Kidney capillary endothelial cell (primary cell): Measurements from ENCODE around the gene TAPBPL.
A peak's percentile ranks its signal among the peaks of the same experiment; 100 is the strongest.
"Not testable (repeated sequence)": the region's sequence is repeated elsewhere in the genome, so short reads cannot be mapped to it uniquely, and the experiment has no call there.

Experiments
- DNase-seq: peaks from one replicate; pipeline ENCODE4 v3.0.0-alpha.2; 2018; ENCODE audit warnings: low spot score

TAPBPL gene, protein sequence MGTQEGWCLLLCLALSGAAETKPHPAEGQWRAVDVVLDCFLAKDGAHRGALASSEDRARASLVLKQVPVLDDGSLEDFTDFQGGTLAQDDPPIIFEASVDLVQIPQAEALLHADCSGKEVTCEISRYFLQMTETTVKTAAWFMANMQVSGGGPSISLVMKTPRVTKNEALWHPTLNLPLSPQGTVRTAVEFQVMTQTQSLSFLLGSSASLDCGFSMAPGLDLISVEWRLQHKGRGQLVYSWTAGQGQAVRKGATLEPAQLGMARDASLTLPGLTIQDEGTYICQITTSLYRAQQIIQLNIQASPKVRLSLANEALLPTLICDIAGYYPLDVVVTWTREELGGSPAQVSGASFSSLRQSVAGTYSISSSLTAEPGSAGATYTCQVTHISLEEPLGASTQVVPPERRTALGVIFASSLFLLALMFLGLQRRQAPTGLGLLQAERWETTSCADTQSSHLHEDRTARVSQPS

DNA sequence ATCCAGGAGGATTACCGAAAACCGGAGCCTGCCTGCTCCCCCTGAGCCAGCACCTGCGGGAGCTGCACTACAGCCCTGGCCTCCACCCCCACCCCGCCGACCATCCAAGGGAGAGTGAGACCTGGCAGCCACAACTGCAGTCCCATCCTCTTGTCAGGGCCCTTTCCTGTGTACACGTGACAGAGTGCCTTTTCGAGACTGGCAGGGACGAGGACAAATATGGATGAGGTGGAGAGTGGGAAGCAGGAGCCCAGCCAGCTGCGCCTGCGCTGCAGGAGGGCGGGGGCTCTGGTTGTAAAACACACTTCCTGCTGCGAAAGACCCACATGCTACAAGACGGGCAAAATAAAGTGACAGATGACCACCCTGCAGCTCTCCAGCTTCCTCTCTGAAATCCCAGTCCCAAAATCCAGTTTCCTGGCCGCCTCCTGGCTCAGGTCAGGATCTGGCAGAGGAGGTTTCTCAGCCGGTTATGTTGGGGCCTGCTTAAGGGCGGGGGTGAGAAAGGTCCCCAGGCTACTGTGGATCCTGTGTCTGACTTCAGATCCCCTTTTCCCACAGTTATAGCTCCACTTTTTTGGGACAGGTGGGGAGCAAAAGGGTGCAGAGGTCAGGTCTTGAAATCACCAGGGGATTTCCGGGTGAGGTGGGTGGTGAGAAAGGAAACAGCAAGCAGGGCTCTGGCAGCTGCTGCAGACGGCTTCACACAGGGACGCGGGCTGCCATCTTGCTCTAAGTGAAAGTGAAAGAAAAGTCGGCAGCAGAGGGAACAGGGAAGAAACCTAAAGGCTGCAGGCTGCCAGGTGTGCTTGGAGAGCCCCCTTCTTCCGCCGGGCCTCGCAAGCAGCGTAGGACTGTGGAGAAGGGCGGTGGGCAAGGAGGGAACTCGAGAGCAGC lies at the start of gene TAPBPL:
Gene TAPBPL (plus strand): TSS at position 695 of the 897 bp plus-strand sequence. CDS start 207 bp downstream, outside the sequence.
- peak; percentile 78 for DNase-seq

DNA sequence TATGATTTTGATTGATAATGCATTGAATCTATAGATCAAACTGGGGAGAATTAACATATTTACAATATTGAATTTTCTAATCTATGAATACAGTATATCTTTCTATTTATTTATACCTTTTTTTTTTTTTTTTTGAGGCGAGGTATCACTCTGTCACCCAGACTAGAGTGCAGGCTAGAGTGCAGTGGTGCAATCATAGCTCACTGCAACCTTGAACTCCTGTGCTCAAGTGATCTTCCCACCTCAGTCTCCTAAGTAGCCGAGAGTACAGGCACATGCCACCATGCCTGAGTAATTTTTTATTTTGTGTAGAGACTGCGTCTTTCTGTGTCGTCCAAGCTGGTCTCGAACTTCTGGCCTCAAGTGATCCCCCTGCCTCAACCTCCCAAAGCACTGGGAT lies 47.5 kb upstream of the TAPBPL start:
- no peak for DNase-seq

DNA sequence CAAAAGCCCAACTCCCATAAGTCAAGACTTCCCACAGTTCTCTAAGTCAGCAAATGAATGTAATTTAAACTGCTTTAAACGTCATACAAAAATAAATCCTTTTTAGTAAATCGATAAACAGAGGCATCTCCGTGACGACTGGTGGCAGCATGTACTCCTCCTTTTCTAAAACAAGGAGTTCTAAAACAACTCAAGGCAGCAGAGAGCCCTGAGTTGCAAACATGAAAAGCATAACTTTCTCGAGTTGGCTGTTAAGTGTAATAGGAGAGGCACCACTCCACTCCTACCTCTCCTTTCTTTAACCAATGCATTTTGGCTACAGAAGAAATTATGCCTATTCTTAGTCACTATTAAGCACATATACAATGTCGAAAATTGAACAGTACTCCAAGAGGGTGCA lies 45.9 kb upstream of the TAPBPL start:
- DNase-seq = no peak

DNA sequence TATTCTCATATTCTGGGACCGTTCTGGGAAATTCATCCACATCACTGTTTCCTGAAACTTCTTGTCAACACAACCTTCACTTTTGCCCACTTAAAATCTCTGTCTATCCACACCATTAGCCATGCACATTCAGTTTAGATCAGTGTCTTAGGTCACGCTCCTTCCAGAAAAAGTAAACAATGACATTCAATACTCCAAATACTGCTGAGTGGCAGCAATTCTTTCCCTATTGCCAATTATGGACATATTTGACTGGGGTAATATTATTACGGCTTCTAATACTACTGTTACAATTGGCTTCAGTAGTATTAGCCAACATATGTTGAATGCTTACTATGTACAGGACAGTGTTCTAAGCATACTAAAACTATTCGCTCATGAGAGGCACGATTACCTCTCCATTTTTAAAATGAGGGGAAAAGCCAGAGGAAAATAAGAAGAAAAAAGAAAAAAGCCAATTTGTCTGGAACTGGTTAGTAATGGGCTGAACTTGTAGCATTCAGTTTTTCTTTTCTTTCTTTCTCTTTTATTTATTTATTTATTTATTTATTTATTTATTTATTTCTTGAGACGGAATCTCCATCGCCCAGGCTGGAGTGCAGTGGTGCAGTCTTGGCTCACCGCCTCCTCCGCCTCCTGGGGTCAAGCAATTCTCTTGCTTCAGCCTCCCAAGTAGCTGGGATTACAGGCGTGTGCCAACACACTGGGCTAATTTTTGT lies 44.4 kb upstream of the TAPBPL start:
- no peak for DNase-seq

DNA sequence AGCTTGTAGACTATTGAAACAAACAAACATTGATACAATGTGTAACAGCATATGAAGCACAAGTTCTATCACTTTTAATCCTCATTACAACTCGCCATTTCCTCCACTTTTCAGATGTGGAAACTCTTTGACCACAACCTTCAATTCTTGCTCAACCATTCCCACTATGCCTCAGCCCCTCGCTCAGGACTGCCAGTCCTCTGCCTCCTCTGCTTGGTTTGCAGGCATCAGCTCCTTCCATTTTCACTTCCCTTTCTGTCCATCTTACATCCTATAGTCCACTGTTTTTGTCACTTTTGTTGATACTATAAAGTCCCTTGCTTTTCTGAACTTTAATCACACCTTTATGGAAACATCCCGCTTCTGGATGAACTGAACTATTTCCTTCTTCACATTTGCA lies 35.2 kb upstream of the TAPBPL start:
- DNase-seq = no peak

DNA sequence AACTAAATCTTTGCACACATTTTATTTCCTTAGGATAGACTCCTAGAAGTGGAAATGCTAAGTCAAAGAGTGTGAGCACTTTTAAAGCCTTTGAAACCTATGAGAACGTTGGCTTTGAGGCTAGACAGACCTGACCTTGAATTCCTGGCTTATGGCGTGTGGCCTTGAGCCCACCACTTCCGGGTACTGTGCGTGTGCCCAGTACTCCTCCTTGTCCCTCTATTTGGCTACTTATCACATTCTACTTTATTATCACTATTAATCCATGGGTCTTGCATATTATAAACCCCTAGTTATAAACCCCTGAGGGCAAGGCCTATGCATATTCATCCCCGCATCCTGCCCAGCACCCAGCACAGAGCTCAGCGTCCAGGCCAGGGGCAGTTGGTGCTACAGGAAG lies 33.0 kb upstream of the TAPBPL start:
- no peak for DNase-seq

DNA sequence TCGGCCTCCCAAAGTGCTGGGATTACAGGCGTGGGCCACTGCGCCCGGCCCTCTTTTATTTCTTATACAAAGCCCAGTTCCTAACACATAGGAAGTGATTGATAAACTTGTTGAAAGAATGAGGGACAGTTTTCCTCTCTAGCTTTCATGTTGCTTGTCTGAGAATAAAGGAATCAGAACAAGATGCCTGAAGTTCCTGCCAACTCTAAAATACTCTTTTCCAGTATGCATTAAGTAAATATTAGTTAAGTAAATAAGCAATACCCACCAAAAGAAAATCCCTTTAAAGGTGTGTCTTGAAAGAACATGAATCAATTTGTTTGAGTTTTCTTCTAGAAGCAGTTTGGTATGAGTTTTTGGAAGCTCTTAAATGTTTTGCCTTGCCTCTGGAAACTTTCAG lies 31.5 kb upstream of the TAPBPL start:
- DNase-seq = no peak

DNA sequence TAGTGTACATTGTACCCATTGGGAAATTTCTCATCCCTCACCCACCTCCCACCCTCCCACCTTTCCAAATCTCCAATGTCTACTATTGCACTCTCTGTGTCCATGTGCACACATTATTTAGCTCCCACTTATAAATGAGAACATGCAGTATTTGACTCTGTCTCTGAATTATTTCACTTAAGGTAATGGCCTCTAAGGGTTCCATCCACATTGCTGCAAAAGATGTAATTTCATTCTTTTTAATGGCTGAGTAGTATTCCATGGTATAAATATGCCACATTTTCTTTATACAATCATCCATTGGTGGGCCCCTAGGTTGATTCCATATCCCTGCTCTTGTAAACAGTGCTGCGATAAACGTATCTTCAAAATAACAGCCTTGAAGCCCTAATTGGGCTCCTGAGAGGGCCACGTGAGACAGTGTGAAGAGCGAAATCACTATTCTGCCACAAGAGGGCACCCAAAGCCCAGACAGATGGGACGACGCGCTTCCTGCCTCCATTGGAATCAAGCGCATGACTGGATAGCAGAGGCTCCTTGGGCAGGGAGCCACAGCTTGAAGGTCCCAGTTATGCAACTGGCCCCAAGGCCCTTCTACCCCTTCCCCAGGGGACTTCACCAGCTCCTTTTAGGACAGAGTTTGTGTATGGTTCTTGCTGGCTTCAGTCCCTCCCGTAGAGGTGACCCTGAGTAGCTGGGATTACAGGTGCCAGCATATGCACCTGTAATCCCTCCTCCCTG lies 28.4 kb upstream of the TAPBPL start:
- peak; percentile 86 for DNase-seq

DNA sequence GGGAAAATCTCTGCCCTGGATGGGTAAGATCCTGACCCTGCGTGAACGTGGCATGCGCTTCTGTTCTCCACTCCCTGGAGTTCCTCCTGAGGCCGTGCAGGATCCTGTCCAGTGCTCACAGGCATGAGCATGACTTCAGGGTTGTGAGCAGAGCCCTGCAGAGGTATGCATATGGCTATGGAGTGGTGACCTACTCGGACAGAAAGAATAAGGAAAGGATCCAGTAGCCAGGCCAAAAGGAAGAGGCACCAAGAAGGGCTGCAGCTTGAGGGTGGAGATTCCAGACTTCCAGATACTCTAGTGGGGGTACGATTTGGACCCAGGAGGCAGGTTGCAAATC lies 27.9 kb upstream of the TAPBPL start:
- no peak for DNase-seq

DNA sequence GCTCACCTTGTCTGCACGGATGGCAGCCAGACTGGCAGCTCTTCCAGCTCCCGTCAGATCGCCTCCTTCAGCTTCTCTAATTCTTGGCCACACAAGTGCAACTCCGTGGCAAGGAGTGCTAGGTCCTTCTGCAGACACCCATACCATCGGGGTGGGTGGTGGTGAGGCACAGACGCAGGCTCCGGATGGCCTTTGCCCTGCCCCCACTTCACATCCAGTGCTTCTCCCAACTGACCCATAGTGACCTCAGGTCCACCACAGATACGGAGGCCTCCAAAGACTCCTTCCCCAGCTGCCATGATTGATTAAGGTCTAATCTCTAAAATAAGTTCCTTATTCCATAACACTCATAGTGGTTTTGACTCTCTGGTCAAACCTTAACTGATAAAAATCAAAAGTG lies 27.0 kb upstream of the TAPBPL start:
- DNase-seq = no peak

DNA sequence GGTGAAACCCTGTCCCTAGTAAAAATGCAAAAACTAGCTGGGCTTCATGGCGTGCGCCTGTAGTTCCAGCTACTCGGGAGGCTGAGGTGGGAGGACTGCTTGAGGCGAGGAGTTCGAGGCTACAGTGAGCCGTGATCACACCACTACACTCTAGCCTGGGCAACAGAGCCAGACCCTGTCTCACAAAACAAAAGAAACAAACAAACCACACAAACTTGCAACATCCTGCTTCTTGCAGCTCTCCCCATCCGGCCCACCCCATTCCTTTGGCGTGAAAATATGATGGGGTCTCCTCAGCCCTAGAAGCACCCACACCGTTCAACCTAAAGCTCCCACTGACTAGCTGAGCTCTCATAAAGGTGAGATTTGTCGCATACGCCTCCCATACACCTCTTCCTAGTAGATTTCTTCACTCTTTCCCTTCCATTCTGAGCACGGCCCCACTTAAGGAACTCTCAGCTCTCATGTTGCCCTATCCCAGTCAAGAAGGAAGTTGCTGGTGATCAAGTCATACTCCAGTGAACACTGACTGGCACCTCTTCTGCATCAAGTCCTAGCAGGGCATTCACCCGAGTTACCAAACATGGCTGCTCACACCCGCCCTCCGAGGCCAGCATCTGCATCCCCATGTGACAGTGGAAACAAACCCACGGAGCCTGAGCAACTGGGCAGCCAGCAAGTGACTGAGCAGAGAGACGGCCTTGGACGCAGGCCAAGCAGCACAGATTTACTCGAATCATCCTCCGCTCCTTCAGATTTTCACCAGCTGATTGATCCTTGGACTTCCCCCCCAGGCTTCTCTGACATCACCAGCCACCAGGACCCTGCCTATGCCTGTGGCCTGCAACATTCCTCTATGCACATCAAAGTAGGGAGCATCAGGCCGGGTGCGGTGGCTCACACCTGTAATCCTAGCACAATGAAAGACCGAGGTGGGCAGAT lies 26.0 kb upstream of the TAPBPL start:
- no peak for DNase-seq

DNA sequence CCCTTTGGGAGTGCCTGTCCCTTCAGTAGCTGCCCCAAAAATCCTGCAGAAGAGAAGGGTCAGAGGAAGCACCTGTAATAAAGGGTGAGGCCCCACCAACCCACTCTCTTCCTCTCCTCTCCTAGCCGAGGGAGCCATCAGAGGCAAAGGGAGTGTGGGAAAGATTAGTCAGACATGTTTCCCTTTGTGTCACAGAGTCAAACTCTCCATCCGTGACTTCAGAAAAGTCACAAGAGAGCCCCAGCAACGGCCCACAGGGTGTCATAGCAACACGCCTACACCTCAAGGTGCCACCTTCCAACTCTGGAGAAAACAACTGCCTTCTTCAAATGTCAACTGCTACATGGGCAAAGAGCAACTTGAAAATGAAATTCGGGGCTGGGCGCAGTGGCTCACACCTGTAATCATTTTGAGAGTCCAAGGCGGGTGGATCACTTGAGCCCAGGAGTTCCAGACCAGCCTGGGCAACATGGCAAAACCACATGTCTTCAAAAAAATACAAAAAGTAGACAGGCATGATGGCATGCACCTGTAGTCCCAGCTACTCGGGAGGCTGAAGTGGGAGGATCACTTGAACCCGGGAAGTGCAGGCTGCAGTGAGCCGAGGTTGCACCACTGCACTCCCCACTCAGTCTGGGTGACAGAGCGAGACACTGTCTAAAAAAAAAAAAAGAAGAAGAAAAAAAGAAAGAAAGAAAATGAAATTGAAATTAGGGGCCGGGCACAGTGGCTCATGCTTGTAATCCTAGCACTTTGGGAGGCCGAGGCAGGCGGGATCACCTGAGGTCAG lies 24.8 kb upstream of the TAPBPL start:
- DNase-seq = no peak

DNA sequence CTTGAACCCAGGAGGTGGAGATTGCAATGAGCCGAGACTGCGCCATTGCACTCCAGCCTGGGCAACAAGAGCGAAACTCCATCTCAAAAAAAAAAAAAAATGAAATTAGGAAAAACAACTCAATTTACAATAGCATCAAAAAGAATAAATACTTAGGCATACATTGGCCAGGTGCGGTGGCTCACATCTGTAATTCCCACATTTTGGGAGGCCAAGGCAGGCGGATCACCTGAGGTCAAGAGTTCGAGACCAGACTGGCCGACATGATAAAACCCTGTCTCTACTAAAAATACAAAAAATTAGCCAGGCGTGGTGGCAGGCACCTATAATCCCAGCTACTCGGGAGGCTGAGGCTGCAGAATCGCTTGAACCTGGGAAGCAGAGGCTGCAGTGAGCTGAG lies 24.0 kb upstream of the TAPBPL start:
- not testable (repeated sequence) for DNase-seq

DNA sequence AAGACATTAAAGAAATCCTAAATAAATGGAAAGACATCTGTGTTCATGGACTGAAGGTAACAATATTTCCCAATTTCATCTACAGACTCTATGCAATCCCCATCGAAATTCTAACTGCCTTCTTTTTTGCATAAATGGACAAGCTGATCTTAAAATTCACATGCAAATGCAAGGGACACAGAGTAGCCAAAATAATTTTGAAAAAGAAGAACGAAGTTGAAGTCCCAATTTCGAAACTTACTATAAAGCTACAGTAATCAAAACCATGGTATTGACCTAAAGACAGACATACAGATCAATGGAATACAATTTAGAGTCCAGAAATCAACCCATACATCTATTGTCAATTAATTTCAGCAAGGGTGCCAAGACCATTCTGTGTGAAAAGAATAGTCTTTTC lies 23.5 kb upstream of the TAPBPL start:
- no peak for DNase-seq

DNA sequence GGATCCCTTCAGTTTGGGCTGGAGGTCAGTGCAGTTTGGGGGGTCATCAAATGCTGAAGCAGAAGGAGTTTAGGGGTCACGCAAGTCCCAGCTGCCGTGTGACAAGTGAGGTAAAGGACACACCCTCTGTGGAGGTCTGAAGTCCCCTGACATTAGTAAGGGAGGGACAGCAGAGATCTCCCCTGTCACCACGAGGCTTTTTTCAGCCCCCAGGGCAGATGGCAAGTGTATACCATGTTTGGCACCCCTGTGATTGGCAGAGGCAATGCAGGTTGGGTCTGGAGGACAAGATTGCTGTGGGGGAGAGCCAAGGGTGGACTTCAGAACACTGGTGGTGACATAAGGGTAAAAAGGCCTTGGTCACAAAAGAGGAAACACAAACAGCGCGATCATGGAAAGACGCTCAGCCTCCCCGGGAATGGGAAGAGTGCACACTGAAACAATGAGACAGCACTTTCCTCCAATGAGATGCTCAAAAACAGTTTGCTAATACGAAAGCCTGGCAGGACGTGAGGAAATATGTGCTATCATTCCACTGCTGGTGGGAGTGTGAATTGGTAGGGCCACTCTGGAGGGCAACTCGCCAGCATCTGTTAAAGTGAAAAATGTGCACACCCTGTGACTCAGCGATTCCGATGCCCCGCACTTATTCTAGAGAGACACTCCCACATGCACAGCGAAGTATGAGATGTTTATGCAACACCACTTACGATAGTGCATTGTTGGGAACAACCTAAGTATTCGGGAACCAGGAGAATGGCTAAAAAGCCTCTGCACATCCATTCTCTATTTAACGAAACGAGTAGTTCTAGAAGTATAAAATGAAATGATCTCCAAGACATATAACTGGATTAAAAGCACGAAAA lies 21.5 kb upstream of the TAPBPL start:
- DNase-seq = peak; percentile 63

DNA sequence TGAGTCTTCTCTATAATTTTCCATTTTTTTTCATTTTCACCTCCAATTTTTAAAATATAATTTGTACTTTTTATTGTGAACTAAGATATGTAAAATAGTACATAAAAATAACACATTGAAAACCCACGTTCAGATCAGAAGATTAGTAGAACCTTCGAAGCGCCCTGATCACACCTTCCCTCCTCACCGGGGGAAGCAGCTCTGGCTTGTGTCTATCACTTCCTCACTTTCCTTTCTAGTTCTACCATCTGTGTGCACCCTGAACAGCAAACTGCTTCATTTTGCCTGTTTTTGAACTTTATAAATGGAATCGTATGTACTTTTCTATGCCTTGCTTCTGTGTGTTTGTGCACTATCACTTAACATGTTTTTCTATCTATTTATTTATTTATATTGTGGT lies 18.9 kb upstream of the TAPBPL start:
- no peak for DNase-seq

DNA sequence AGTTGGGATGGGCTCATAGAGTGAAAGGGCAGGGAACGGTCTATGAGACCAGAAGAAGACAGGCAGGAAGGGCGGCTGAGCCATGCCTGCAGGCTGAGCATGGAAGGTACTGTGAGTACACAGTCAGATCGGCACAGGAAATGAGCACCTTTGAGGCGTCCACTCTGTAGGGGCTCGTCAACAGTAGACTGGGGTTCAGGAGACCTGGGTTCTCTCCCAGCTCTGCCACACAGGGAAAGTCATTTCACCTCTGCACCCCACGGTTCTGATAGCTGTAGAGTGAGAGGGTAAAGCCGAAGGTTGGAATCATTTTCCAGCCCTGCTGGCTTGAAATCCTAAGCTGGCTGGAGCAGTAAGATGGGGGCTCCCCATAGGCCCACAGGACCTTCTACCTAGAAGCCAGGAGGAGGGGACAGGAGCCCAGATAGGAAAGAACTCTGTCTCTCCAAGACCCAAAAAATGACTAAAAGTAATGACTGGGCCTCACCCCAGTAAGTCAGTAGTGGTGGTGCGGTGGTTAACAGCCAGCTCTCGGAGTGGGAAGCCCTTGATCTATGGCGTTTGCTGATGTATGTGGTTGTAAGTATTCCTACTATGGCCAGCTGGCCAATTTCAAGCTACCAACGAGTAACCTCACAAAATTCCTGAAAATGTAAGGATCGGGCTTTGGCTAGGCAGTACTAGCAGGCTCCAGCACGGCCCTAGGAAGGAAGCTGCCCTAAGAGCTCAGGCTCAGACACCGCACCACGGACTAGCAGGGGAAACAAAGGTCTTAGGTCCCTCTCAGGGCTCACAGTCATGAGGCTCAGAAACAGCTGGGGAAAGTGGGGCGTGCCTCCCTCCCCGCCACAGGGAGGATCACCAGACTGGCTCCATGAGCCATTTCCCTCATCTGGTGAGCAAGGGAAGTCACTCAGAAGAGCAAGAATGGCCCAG lies 17.4 kb upstream of the TAPBPL start:
- no peak for DNase-seq
